Activated CD8-positive, alpha-beta memory T cell treated with anti-CD3 and anti-CD28 coated beads for 1 hour (primary cell): ENCODE data around the gene MEF2A.

Source experiments
- DNase-seq, 2 donors: peaks; one replicate each; pipeline ENCODE4 v3.0.0-alpha.2; 2020; ENCODE audit warnings: low read depth in 1 of 2; ENCODE audit errors: extremely low read depth in 1 of 2

MEF2A gene

DNA sequence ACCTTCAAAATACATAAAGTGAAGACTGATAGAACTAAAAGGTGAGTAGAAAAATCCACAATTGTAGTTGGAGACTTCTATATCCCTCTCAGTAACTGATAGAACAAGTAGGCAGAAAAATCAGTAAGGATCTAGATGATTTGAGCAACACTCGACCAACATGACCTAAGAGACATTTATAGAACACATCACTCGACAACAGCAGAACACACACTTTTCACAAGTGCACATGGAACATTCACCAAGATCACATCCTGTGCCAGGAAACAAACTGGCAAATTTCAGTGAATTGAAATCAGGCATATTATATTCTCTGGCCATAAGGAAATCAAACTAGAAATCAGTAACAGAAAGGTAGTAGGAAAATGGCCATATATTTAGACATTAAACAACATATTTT lies 130.3 kb downstream of the MEF2A start:
- DNase-seq, result no peak

GRCh38 chr15:99702895-99703602 lies 137.3 kb downstream of the MEF2A start:
- no peak for DNase-seq

DNA sequence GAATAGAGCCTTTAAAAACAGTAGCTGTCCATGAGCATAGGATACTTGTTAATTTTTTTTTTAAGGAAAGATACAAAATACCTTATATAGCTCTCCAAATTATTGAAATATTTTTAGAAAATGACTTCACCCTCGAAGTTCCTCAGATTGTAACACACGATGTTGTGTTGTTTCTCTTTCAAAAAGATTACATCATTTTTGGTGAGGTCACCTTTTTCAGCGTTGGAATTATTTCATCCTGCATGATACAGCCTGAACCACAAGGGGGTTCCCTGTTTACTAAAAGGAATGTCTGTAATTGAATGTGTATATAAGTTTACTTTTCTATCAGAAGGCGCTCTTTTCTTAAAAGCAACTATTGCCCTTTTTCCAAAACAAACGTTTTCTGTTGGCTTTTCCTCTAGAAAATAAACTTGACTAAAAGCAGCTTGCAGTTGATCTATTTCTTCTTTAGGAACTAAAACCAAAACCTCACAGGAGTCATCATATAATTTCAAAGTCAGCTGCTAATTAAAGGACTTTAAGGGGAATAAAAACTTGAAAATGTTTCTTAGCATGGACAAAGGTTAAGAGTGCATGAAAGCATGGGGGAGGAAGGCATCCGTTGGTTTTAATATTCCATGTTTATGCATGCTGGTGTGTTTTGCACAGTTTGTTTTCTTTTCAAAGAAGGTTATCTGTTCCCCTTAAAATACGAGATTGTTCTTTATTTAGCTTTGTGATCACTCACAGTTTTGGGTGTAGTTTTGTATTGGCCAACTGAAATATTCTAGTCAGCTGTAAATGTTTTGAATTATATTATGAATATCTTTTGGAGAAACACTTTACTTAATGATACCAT lies 138.0 kb downstream of the MEF2A start:
- no peak for DNase-seq

DNA sequence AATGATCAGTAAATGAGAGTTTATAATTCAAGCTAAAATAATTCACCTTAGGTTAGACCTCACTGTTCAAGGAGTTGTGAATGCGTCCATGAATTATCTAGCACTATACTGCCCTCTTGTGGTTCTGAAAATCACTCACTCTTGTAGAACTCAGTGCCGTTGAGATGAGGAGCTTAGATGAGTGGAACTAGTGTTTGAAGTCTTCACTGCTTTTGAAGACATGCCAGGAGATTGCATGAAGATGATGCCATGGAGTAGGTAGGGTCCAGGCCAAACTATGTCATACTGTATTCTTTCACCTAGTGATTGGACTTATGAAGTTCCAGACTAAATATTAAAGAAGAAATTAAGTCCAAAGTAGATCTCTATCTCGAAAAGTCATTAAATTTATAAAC lies 138.7 kb downstream of the MEF2A start:
- no peak for DNase-seq

GRCh38 chr15:99706557-99707303 lies 140.9 kb downstream of the MEF2A start:
- DNase-seq, result no peak

- no peak for DNase-seq
Measured at GRCh38 chr15:99707473-99708270, 141.9 kb downstream of the MEF2A start.

- DNase-seq, result no peak
Measured at GRCh38 chr15:99708563-99708962, 142.8 kb downstream of the MEF2A start.

GRCh38 chr15:99709243-99709986 lies 143.6 kb downstream of the MEF2A start:
- DNase-seq, result no peak

DNA sequence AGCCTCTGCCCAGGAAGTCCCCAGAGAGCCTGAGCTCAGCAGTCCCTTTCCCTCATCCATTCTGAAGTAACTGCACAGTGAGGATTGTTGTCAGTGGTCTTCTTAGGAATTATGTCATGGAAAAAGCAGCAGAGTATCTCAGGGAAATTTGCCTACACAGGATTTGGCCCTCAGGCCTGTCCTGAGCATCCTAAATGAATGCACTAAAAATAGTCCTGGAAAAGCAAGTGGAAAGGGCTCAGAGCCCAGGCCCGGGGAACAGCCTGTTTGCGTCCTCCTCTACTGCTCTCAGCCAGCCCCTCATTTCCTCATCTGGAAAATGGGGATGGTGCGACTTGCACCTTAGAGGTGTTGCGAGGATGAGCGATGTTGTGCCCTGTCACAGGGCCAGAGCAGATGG lies 145.8 kb downstream of the MEF2A start:
- no peak for DNase-seq

DNA sequence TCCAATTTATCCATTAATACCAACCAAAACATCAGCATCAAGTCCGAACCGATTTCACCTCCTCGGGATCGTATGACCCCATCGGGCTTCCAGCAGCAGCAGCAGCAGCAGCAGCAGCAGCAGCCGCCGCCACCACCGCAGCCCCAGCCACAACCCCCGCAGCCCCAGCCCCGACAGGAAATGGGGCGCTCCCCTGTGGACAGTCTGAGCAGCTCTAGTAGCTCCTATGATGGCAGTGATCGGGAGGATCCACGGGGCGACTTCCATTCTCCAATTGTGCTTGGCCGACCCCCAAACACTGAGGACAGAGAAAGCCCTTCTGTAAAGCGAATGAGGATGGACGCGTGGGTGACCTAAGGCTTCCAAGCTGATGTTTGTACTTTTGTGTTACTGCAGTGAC lies 146.6 kb downstream of the MEF2A start:
- DNase-seq, result no peak

DNA sequence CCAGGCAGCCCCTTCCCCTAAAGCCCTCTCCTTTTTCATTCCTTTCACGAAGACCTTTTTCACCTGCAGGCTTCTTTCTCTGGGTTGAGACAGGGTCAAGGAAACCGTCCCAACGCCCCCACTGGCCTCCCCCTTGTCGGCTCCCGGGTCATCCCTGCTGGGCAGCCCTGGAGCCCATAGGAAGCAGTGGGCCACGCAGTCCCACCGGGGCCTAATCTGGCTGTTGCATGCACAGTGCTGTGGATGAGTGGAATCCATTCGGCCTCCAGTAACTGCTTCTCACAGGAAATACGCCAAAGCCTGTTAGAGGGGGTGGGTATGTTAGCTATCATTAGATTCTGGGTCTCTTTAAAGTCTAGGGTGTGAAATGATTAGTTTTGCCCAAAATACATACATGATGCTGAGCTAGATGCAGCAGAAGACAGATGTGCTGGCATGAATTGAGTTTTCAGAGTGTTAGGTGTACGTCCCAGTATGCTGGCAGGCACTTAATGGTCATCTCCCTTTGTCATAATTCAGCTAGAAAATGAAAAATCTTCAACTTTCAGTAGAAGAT lies 150.8 kb downstream of the MEF2A start:
- no peak for DNase-seq

DNA sequence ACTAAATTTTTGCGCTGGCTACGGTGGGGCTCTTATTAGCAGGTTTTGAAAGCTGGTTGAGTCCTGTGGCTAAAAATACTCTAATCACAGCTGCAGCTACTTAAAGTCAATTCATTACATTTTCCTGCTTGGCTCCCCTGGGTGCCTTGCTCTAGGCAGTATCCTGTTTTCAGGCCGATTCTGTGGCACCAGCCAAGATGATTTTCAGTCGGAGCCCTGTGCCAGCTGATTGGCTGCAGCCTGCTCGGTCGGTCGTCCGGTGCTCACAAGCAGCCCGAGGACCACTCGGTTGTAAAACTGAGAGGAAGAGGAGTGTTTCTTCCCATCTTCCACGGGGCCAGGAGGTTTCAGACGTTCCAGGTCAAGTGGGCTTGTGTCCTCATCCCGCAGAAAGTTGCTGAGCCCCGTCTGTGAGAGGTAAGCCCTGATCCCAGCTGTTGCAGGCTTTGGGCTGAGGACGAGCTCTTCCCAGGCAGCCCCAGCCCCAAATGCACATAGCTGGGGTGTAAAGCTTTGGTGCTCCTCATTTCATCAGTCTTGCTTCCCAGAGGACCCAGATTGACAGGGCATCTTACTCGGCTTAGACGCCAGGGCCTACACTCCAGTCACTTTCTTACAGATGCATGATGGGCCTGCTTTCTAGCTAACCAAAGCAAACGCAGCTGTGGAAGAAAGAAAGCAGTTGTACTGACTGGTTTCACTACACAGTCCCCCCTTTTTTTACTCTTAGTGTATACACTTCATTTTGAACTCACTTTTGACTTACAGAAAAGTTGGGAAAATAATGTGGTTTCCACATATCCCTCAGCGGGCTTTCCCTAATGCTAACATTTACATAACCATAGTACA lies 151.6 kb downstream of the MEF2A start:
- no peak for DNase-seq

DNA sequence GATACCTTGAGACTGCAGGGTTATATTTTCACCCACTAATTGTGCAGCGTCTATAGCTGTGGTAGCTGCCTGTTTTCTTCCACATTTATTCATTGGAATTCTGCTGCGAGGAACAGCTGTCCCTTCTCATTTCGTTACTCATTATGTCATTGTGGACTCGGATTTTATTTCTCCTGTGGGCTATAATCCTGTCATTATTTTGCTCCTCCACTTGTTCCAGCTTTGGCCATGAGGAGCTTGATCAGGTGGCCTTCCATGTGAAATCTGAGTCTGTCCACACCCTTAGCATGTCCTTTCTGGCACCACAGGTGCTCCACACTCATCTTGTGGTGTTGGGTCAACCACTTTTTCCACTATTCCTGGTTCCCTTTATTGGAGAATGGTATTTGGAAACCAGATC lies 152.6 kb downstream of the MEF2A start:
- no peak for DNase-seq

GRCh38 chr15:99719096-99719541 lies 153.3 kb downstream of the MEF2A start:
- no peak for DNase-seq

DNA sequence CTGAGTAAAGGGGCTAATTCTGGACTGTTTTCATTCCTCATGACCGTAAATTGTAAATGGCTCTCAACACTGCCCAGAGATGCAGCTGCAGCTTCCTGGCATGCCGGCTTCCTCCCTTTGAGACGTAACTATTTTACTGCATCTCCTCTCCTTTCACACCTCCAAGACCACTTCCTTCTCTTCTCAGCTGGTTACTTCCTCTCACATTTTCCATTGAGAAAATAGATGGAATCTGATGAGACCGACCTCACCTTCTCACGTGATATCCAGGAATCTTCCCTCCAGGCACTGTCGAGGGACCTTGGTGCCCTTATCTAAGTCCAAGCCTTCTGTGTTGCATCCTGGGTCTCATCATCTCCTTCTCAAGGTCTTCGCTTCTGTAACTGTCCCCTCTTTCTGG lies 154.7 kb downstream of the MEF2A start:
- DNase-seq, result no peak

- no peak for DNase-seq
Measured at GRCh38 chr15:99721104-99721778, 155.5 kb downstream of the MEF2A start.

DNA sequence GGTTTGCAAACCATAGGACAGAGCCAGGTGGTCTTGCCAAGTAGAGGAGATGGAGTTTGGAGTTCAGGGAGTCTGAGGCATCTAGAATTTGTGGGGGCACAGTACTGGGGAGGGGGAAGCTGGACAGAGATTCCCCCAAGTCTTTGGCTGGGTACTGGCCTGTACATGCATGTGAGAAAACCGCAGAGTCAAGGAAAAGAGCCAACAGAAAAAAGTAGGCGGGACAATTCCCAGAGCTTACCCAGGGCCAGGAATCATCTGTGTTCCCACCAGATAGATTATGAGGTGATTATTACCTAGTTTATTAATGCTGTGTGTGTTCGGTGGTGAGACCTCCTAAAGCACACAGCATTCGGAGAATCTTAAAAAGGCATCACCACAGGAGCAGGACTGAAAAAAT lies 156.1 kb downstream of the MEF2A start:
- DNase-seq, result no peak

- DNase-seq, result no peak
Measured at GRCh38 chr15:99722406-99722805, 156.6 kb downstream of the MEF2A start.
